AG04449 (cell line): ENCODE results near the gene TMEM174.

ENCODE experiments used
- CTCF ChIA-PET: fragments of 350-600 bp; formaldehyde crosslinking; extraction: SDS; loops from one replicate; lab custom pipeline; 2021; ENCODE audit warnings: antibody characterized with exemption; lab: Yijun Ruan, JAX
- POLR2A ChIA-PET: fragments of 400-600, 350-600 bp; formaldehyde crosslinking; extraction: SDS; loops from one replicate; lab custom pipeline; 2020; ENCODE audit warnings: antibody characterized with exemption, inconsistent platforms; lab: Yijun Ruan, JAX
- DNase-seq: peaks from one replicate; pipeline ENCODE4 v3.0.0-alpha.2; 2010; ENCODE audit warnings: low read depth, low spot score
- H3K4me3 ChIP-seq: 2 replicates; pipeline ENCODE4 v1.5.1; 2011; ENCODE audit warnings: low read depth, mild to moderate bottlenecking, control low read depth, low read length
- CTCF ChIP-seq: IDR thresholded peaks from one replicate; pipeline ENCODE4 v1.5.1; 2011; ENCODE audit warnings: mild to moderate bottlenecking, moderate library complexity, low read length, control low read depth, inconsistent platforms; ENCODE audit not compliant: insufficient read depth; ENCODE audit errors: missing control alignments

The TMEM174 gene

DNA sequence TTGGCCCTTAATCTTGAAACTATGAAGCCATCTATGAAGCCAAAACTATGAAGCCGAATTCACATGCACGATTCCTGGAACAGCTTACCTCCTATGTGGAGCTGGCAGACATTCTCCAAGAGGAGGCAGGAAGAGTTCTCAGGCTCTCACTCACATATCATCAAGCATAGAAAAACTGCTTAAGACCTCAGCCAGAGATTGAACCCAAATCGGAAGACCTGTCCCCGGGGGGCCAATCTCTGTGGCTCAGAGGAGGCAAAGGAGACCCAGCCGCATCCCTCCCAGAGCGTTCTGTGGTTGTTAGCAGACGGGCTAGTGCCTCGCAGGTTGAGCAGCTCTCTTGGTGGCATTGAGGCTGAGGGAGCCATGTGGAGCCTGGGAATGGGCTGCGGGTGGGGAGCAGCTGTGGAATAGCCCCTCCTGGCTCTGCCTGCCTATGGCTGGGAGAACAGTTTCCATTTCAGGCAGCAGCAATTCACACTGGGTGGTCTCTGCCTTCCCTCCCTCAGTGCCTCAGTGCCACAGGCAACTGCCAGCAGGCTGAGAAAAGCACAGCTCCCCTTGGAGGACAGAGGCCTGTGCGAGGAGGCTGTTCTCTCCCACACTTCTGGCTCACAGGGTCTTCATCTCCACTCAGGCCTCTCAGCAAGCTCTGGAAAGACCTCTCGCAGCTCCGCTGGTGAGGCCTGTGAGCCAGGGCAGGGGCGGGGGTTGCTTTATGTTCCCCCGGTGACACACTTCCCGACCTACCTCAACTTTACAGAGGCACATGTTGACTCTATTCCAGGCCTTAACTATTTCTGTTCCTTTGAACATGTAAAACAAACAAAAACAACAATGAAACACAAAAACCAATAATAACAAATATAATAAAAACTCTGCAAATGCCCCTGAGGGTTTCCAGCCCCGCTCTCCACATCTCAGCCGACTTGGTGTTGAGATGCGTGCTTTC is 17.4 kb upstream of the TMEM174 start:
- DNase-seq, result no peak
- POLR2A ChIA-PET, result interaction anchor here (0.6 kb wide), 1 partner anchor 304 kb away, joined by 4 read pairs; no protein-coding TSS in a partner anchor
- CTCF ChIA-PET, result interaction anchor here (0.7 to 1.6 kb wide), 6 partner anchors 12 to 61 kb away, joined by 3 to 5 read pairs (median 3); no protein-coding TSS in a partner anchor
- TF ChIP-seq CTCF, result no peak
- H3K4me3 ChIP-seq, result no peak overlapping the region

DNA sequence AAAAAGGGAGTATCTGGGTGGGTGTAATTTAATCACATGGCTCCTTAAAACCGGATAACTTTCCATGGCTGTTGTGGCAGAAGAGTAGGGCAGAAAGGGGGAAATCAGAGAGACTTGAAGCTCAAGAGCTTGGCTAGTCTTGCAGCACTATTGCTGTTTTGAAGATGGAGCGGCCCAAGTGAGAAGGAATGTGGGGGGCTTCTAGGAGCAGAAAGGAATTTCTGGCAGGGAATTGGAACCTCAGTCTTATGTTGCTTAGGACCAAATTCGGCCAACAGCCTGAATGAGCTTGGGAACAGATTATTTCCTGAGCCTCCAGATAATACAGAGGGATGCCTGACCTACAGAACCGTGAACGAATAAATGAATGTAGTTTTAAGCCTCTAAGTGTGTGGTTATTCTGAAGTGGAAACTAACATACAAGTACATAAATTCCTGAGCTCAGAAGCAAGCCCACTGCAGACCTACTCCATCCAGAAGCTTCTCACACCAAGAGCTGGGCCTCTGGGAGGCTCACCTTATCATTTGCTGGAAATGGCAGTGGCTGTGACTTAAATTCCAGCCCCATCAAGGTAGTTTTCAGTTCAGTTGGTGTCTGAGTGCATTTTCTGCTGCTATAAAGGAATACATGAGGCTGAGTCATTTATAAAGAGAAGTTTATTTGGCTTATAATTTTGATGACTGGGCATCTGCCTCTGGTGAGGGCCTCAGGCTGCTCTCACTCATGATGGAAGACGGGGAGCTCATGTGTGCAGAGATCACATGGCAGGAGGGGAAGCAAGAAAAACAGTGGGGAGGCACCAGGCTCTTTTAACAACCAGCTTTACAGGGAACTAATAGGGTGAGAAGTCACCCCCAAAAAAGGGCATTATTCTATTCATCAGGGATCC is 15.3 kb upstream of the TMEM174 start:
- ChIA-PET POLR2A (interaction anchor here (0.6 kb wide), 1 partner anchor 280 kb away, joined by 3 read pairs; no protein-coding TSS in a partner anchor), CTCF (interaction anchor here (1.5 to 2.0 kb wide), 2 partner anchors 14 to 23 kb away, joined by 6 to 9 read pairs; no protein-coding TSS in a partner anchor)
- TF ChIP-seq CTCF, result no peak
- no peak overlapping the region for H3K4me3 ChIP-seq
- DNase-seq, result no peak

DNA sequence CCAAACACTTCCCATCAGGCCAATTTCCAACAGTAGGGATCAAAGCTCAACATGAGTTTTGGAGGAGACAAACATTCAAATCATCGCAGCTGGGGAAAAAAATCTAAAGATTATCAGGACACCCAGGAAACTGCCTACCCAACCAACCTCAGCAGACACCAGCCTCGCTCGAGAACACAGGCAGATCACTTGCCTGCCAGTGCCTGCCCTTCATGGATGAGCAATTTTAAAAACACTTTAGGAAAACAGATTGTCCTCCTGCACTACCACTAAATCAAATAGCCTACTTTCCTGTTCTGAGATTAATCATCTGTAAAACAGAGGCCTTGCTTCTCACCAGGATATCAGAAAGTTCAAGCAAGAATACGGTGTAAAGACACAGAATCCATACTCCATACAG is 14.7 kb upstream of the TMEM174 start:
- no peak for DNase-seq
- ChIA-PET POLR2A (interaction anchor here (0.6 kb wide), 1 partner anchor 279 kb away, joined by 3 read pairs; no protein-coding TSS in a partner anchor), CTCF (interaction anchor here (1.5 to 2.0 kb wide), 2 partner anchors 13 to 23 kb away, joined by 6 to 9 read pairs; no protein-coding TSS in a partner anchor)
- TF ChIP-seq CTCF, result no peak
- H3K4me3 ChIP-seq, result no peak overlapping the region

GRCh38 chr5:73160239-73160671 is 12.7 kb upstream of the TMEM174 start:
- no peak for DNase-seq
- TF ChIP-seq CTCF, result no peak
- ChIA-PET POLR2A (no interaction called here), CTCF (interaction anchor here (0.6 to 1.5 kb wide), 3 partner anchors 11 to 56 kb away, joined by 3 read pairs; no protein-coding TSS in a partner anchor)
- H3K4me3 ChIP-seq, result no peak overlapping the region

DNA sequence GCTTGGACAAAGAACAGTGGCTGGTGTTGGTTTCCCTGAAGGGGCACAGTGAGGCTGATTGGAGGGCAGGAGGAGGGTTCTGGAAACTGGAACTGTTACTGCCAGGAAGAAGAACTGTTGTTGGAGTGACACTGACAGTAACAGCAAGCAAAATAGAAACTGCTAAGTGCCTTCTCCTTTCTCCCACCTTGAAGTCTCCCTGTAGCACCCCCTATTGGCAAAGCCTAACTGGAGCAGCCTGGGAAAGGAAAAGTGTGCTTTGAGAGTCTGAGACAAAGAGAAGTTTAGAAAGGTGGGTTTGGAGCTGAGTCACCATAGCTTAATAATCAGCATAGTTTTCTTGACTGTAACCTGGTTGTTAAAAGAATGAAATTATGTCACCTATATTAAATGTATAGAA is 2.5 kb upstream of the TMEM174 start:
- TF ChIP-seq CTCF, result peak; percentile 32
- ChIA-PET POLR2A (no interaction called here), CTCF (interaction anchor here (1.0 to 2.5 kb wide), 15 partner anchors 9 to 286 kb away, joined by 3 to 11 read pairs (median 5); no protein-coding TSS in a partner anchor)
- no peak overlapping the region for H3K4me3 ChIP-seq
- no peak for DNase-seq
